Hematopoietic multipotent progenitor cell treated with erythropoietin and hydrocortisone succinate and interleukin-3 and kit ligand, for 8 days (in vitro differentiated cells): ENCODE results near the gene STAMBP.
"Not testable (repeated sequence)": the region's sequence is repeated elsewhere in the genome, so short reads cannot be mapped to it uniquely, and the experiment has no call there.

ENCODE experiments used
- DNase-seq: peaks from one replicate; pipeline ENCODE4 v3.0.0-alpha.2; 2015

The STAMBP gene

GRCh38 chr2:73837847-73838585 lies 9.3 kb downstream of the STAMBP start:
- no peak for DNase-seq

GRCh38 chr2:73838889-73839534 lies 10.3 kb downstream of the STAMBP start:
- no peak for DNase-seq

GRCh38 chr2:73839653-73840411 lies 11.1 kb downstream of the STAMBP start:
- DNase-seq, result no peak

GRCh38 chr2:73841912-73842738 lies 13.4 kb downstream of the STAMBP start:
- no peak for DNase-seq

GRCh38 chr2:73842739-73843019 lies 13.9 kb downstream of the STAMBP start:
- no peak for DNase-seq

- DNase-seq, result no peak
Observed at GRCh38 chr2:73844087-73844486, 15.3 kb downstream of the STAMBP start.

GRCh38 chr2:73850009-73850408 lies 21.2 kb downstream of the STAMBP start:
- DNase-seq, result no peak

GRCh38 chr2:73851274-73851673 lies 22.5 kb downstream of the STAMBP start:
- DNase-seq, result peak; percentile 50

- DNase-seq, result no peak
Observed at GRCh38 chr2:73852020-73852419, 23.3 kb downstream of the STAMBP start.

GRCh38 chr2:73855526-73855925 lies 26.8 kb downstream of the STAMBP start:
- no peak for DNase-seq

GRCh38 chr2:73856214-73856613 lies 27.5 kb downstream of the STAMBP start:
- no peak for DNase-seq

- no peak for DNase-seq
Observed at GRCh38 chr2:73859721-73860586, 31.2 kb downstream of the STAMBP start.

- no peak for DNase-seq
Observed at GRCh38 chr2:73862987-73863386, 34.2 kb downstream of the STAMBP start.

GRCh38 chr2:73868204-73868978 lies 39.6 kb downstream of the STAMBP start:
- DNase-seq, result no peak

GRCh38 chr2:73870084-73870483 lies 41.3 kb downstream of the STAMBP start:
- no peak for DNase-seq

GRCh38 chr2:73877071-73877802 lies 48.5 kb downstream of the STAMBP start:
- no peak for DNase-seq

- not testable (repeated sequence) for DNase-seq
Observed at GRCh38 chr2:73877984-73878383, 49.2 kb downstream of the STAMBP start.

GRCh38 chr2:73885406-73885805 lies 56.6 kb downstream of the STAMBP start:
- DNase-seq, result no peak

- no peak for DNase-seq
Observed at GRCh38 chr2:73886357-73886756, 57.6 kb downstream of the STAMBP start.

- not testable (repeated sequence) for DNase-seq
Observed at GRCh38 chr2:73887596-73888353, 59.0 kb downstream of the STAMBP start.
